K562 (cell line): ENCODE data around the gene MAP1A. TPM values are rescaled to one million over a fixed set of nuclear protein-coding genes. Genes with fewer than 3 reads are reported as not detected.

ENCODE experiments used
- ATF1 ChIP-seq, 2 experiments: fragments of 450-650 bp in 1 of 2; IDR thresholded peaks; 2 replicates each; pipeline ENCODE4 v1.6.1; 2016; ENCODE audit warnings: missing compliant biosample characterization in 1 of 2, missing genetic modification characterization in 1 of 2
- ATF7 ChIP-seq: fragments of 450-650 bp; IDR thresholded peaks from 2 replicates; pipeline ENCODE4 v1.7.1; 2014; ENCODE audit warnings: mild to moderate bottlenecking, moderate library complexity
- CREM ChIP-seq: IDR thresholded peaks from 2 replicates; pipeline ENCODE4 v1.6.1; 2014; ENCODE audit warnings: antibody characterized with exemption, low read depth
- DACH1 ChIP-seq: fragments of 450-650 bp; IDR thresholded peaks from 2 replicates; pipeline ENCODE4 v1.6.1; 2018; ENCODE audit not compliant: partially characterized antibody
- ELF2 ChIP-seq: fragments of 250-450 bp; sonication (Bioruptor Pico); IDR thresholded peaks from 2 replicates; pipeline ENCODE4 v1.5.0; 2021; ENCODE audit warnings: mild to moderate bottlenecking
- HDAC1 ChIP-seq, 2 experiments: fragments of 450-650 bp; IDR thresholded peaks; 2 replicates each; pipeline ENCODE4 v1.6.1; 2016 to 2017; ENCODE audit warnings: inconsistent platforms in 1 of 2, mild to moderate bottlenecking in 1 of 2, moderate library complexity in 1 of 2
- HINFP ChIP-seq: fragments of 450-650 bp; conservative IDR thresholded peaks from 2 replicates; pipeline ENCODE4 v1.6.1; 2016; ENCODE audit warnings: missing genetic modification characterization, low read depth, mild to moderate bottlenecking, control low read depth, missing compliant biosample characterization
- JUN ChIP-seq, 2 experiments: sonication (generic) in 1 of 2; formaldehyde crosslinking in 1 of 2; IDR thresholded peaks; 2 replicates each; pipeline versions ENCODE4 v1.6.1 to v1.8.0; 2012 to 2022; ENCODE audit warnings: borderline replicate concordance in 2 of 2, mild to moderate bottlenecking in 2 of 2, improper control_type of control experiment in 1 of 2, low read depth in 1 of 2, low read length in 1 of 2, missing genetic modification reagents in 1 of 2
- MAZ ChIP-seq, 2 experiments: fragments of 450-650 bp in 1 of 2; sonication (generic) in 1 of 2; formaldehyde crosslinking; IDR thresholded peaks in 1 of 2; conservative IDR thresholded peaks in 1 of 2; 2 replicates each; pipeline versions ENCODE4 v1.4.0 to v1.5.0; 2020; ENCODE audit warnings: mild to moderate bottlenecking in 1 of 2, missing genetic modification reagents in 1 of 2
- NFIC ChIP-seq: fragments of 450-650 bp; IDR thresholded peaks from 2 replicates; pipeline ENCODE4 v1.6.1; 2017; ENCODE audit warnings: mild to moderate bottlenecking, inconsistent platforms
- NR2C2 ChIP-seq, 2 experiments: fragments of 200-800 bp in 1 of 2; sonication (Bioruptor generic) in 1 of 2; sonication (generic) in 1 of 2; formaldehyde crosslinking in 1 of 2; IDR thresholded peaks; 2 replicates each; pipeline versions ENCODE4 v1.6.1 to v1.8.0; 2016 to 2022; ENCODE audit warnings: mild to moderate bottlenecking in 1 of 2, missing compliant biosample characterization in 1 of 2, missing genetic modification characterization in 1 of 2, missing genetic modification reagents in 1 of 2
- PHF8 ChIP-seq: fragments of 200-600 bp; sonication (generic); IDR thresholded peaks from 2 replicates; pipeline ENCODE4 v1.6.1; 2012; ENCODE audit warnings: mixed run types, mild to moderate bottlenecking, inconsistent platforms, low read length, moderate library complexity, borderline replicate concordance
- POLR2AphosphoS5 ChIP-seq: IDR thresholded peaks from 2 replicates; pipeline ENCODE4 v1.6.1; 2011; ENCODE audit warnings: mild to moderate bottlenecking, low read depth, low read length, moderate library complexity; ENCODE audit not compliant: control insufficient read depth, insufficient read depth
- POLR2B ChIP-seq: fragments of 450-650 bp; IDR thresholded peaks from 2 replicates; pipeline ENCODE4 v1.6.1; 2018; ENCODE audit warnings: low read depth; ENCODE audit not compliant: partially characterized antibody
- RREB1 ChIP-seq: fragments of 250-450 bp; sonication (Bioruptor Pico); IDR thresholded peaks from 2 replicates; pipeline ENCODE4 v1.4.0; 2020
- SNRNP70 ChIP-seq: fragments of 200-400 bp; formaldehyde crosslinking; optimal IDR thresholded peaks from 2 replicates; pipeline ENCODE3; 2017; ENCODE audit warnings: low read depth, low read length
- TAF9B ChIP-seq: fragments of 450-650 bp; IDR thresholded peaks from 2 replicates; pipeline ENCODE4 v1.6.1; 2018; ENCODE audit warnings: mild to moderate bottlenecking; ENCODE audit not compliant: partially characterized antibody
- TAL1 ChIP-seq: fragments of 450-650 bp; IDR thresholded peaks from 2 replicates; pipeline ENCODE4 v1.6.1; 2016; ENCODE audit warnings: mild to moderate bottlenecking
- ZNF77 ChIP-seq: fragments of 250-450 bp; sonication (Bioruptor Pico); IDR thresholded peaks from 2 replicates; pipeline ENCODE4 v1.5.0; 2020
- polyA plus RNA-seq, 8 experiments: library from polyadenylated mRNA; depleted of rRNA in 4 of 8; stranded (reverse) in 5 of 8; unstranded in 3 of 8; fragments of >200 nt; fragmentation: Nextera tagmentation in 2 of 8; fragmentation: Illumina TruSeq in 1 of 8; extraction: Ambion mirVana in 2 of 8; extraction: Trizol in 1 of 8; gene quantifications; 2 replicates each; pipeline versions ENCODE4 v1.2.1 to v1.2.3, GENCODE V29; 2011 to 2014; ENCODE audit warnings: inconsistent platforms in 1 of 8, missing spikeins in 1 of 8
- total RNA-seq, 7 experiments: library from RNA; depleted of rRNA in 6 of 7; stranded (reverse); fragments of >200 nt in 6 of 7; fragmentation: Illumina TruSeq in 2 of 7; extraction: Trizol in 2 of 7; gene quantifications; 2 replicates each; pipeline versions ENCODE4 v1.2.1 to v1.2.3, GENCODE V29; 2011 to 2021; ENCODE audit warnings: low replicate concordance in 1 of 7

The MAP1A gene
- total and polyA plus RNA-seq, 9 of the 15 experiments (the other 6 are each of a cell fraction or from before 2014, with no cell fraction given), result 2.0 to 20.3 (median 7.3) TPM

GRCh38 chr15:43517354-43518196 is at the start of gene MAP1A (continued):
- TF ChIP-seq RREB1 (0 out of 2 replicates have a peak, but pooled peaks have one; percentile 12), TAF9B (no peak), DACH1 (peak; percentile 73), PHF8 (peak; percentile 47; the same call in 1 of the 2 replicates), JUN (IDR thresholded peaks at IDR 0.05; ENCODE audit: borderline replicate concordance, low read depth, low read length) (no peak), JUN (CRISPR knock-in tag; IDR thresholded peaks at IDR 0.05; ENCODE audit: borderline replicate concordance) (no peak), MAZ (CRISPR knock-in tag; conservative IDR thresholded peaks at IDR 0.05 in 1 of 2, IDR thresholded peaks at IDR 0.05 in 1 of 2) (peak in 1 of 2 experiments; percentile 38; a peak in 1 of 4 replicates), HDAC1 (IDR thresholded peaks at IDR 0.05) (peak in 1 of 2 experiments; percentile 71; a peak in 2 of 4 replicates), NFIC (peak; percentile 54), CREM (peak; percentile 79), ATF1 (CRISPR knock-in tag; IDR thresholded peaks at IDR 0.05) (no peak), ATF1 (tag; IDR thresholded peaks at IDR 0.05) (0 out of 2 replicates have a peak, but pooled peaks have one; percentile 1), SNRNP70 (no peak), ATF7 (peak; percentile 31), TAL1 (no peak), POLR2B (peak; percentile 35), HINFP (tag) (no peak), ZNF77 (no peak), NR2C2 (CRISPR knock-in tag; IDR thresholded peaks at IDR 0.05) (no peak), NR2C2 (tag; IDR thresholded peaks at IDR 0.05) (0 out of 2 replicates have a peak, but pooled peaks have one; percentile 5), POLR2AphosphoS5 (peak; percentile 29; the same call in 1 of the 2 replicates), ELF2 (CRISPR knock-in tag) (no peak)
